Activated CD8-positive, alpha-beta T cell treated with anti-CD3 and anti-CD28 coated beads, Interleukin-2, amount 10 ng/mL, durations not matched to agents 7 days and 5 days (primary cell): ENCODE measurements around the gene GPR101. TPM values are rescaled to one million over a fixed set of nuclear protein-coding genes. Genes with fewer than 3 reads are reported as not detected.
A peak's percentile ranks its signal among the peaks of the same experiment; 100 is the strongest.
"Not testable (repeated sequence)": the region's sequence is repeated elsewhere in the genome, so short reads cannot be mapped to it uniquely, and the experiment has no call there.

Experiments used
- ATAC-seq: fragments of 150-1000 bp; cut with Tn5 transposase; one replicate; pipeline ENCODE4 v1.10.0; 2021; ENCODE audit warnings: moderate library complexity
- CTCF ChIA-PET: fragments of 350-600 bp; sonication (Branson Sonifier 250); formaldehyde crosslinking; loops from one replicate; lab custom pipeline; 2021; ENCODE audit warnings: antibody characterized with exemption; lab: Charles Lee
- POLR2A ChIA-PET: fragments of 350-600 bp; sonication (Branson Sonifier 250); formaldehyde crosslinking; loops from one replicate; lab custom pipeline; 2021; ENCODE audit warnings: antibody characterized with exemption; lab: Charles Lee
- DNase-seq: peaks from one replicate; pipeline ENCODE4 v3.0.0-alpha.2; 2020
- H3K27ac Mint-ChIP-seq: one replicate; pipeline ENCODE4 v1.8.0; 2021; ENCODE audit warnings: mild to moderate bottlenecking, mixed read lengths
- H3K27me3 Mint-ChIP-seq: one replicate; pipeline ENCODE4 v1.8.0; 2021; ENCODE audit warnings: low read depth, mixed read lengths
- H3K36me3 Mint-ChIP-seq: one replicate; pipeline ENCODE4 v1.8.0; 2021; ENCODE audit warnings: low read depth, mixed read lengths
- H3K4me1 Mint-ChIP-seq: one replicate; pipeline ENCODE4 v1.8.0; 2021; ENCODE audit warnings: low read depth, mixed read lengths
- H3K4me3 Mint-ChIP-seq: one replicate; pipeline ENCODE4 v1.8.0; 2021; ENCODE audit warnings: mild to moderate bottlenecking, mixed read lengths
- H3K9me3 Mint-ChIP-seq: one replicate; pipeline ENCODE4 v1.8.0; 2022; ENCODE audit warnings: mixed read lengths; ENCODE audit not compliant: insufficient read depth
- total RNA-seq, 2 experiments: library from RNA; stranded (reverse); gene quantifications; one replicate each; pipeline ENCODE4 v1.2.3, GENCODE V29; 2021

GPR101 gene
- total RNA-seq, 2 experiments from 2014 or later: not detected

GRCh38 chrX:137041329-137041728 is 7.5 kb upstream of the GPR101 start:
- Mint-ChIP-seq H3K4me3 (no peak overlapping the region), H3K36me3 (no peaks in the 10 kb centered on the region), H3K4me1 (no peaks in the 10 kb centered on the region), H3K9me3 (no peaks in the 10 kb centered on the region), H3K27ac (no peak overlapping the region), H3K27me3 (peaks cover 19% of the 10 kb centered on the region)
- CTCF ChIA-PET: no interaction called here
- POLR2A ChIA-PET: no interaction called here
- DNase-seq (no peak), ATAC-seq (no peak)

GRCh38 chrX:137040113-137040794 is 6.5 kb upstream of the GPR101 start:
- Mint-ChIP-seq H3K4me1 (no peaks in the 10 kb centered on the region), H3K27me3 (peaks cover 29% of the 10 kb centered on the region), H3K36me3 (no peaks in the 10 kb centered on the region), H3K9me3 (no peaks in the 10 kb centered on the region), H3K27ac (no peak overlapping the region), H3K4me3 (no peak overlapping the region)
- POLR2A ChIA-PET: no interaction called here
- ATAC-seq (no peak), DNase-seq (no peak)
- CTCF ChIA-PET: no interaction called here

GRCh38 chrX:137034508-137034872 is 695 bp upstream of the GPR101 start:
- CTCF ChIA-PET: no interaction called here
- no peak overlapping the region for H3K27ac Mint-ChIP-seq
- H3K27me3 Mint-ChIP-seq: peaks cover 58% of the 10 kb centered on the region

GRCh38 chrX:137032841-137033773 is 688 bp downstream of the GPR101 start:
- no peak for ATAC-seq
- H3K4me3 Mint-ChIP-seq: no peak overlapping the region
- no peaks in the 10 kb centered on the region for H3K36me3 Mint-ChIP-seq
- ChIA-PET CTCF (no interaction called here), POLR2A (no interaction called here)
- peaks cover 6% of the 10 kb centered on the region for H3K4me1 Mint-ChIP-seq
- H3K27me3 Mint-ChIP-seq: peaks cover 54% of the 10 kb centered on the region
- H3K27ac Mint-ChIP-seq: no peak overlapping the region
- DNase-seq: no peak
- H3K9me3 Mint-ChIP-seq: no peaks in the 10 kb centered on the region

More at GRCh38 chrX:137034508-137034872, 695 bp upstream of the GPR101 start:
- DNase-seq: no peak
- no peak for ATAC-seq
- POLR2A ChIA-PET: no interaction called here
- H3K4me1 Mint-ChIP-seq: peaks cover 6% of the 10 kb centered on the region
- H3K36me3 Mint-ChIP-seq: no peaks in the 10 kb centered on the region
- no peak overlapping the region for H3K4me3 Mint-ChIP-seq
- no peaks in the 10 kb centered on the region for H3K9me3 Mint-ChIP-seq

- DNase-seq: no peak
- peaks cover 55% of the 10 kb centered on the region for H3K27me3 Mint-ChIP-seq
- H3K4me1 Mint-ChIP-seq: peaks cover 6% of the 10 kb centered on the region
- H3K9me3 Mint-ChIP-seq: no peaks in the 10 kb centered on the region
- ChIA-PET CTCF (no interaction called here), POLR2A (no interaction called here)
- no peak overlapping the region for H3K4me3 Mint-ChIP-seq
- no peak overlapping the region for H3K27ac Mint-ChIP-seq
- no peak for ATAC-seq
- H3K36me3 Mint-ChIP-seq: no peaks in the 10 kb centered on the region
Observed at GRCh38 chrX:137032341-137032694, 1.5 kb downstream of the GPR101 start.

- no peaks in the 10 kb centered on the region for H3K36me3 Mint-ChIP-seq
- DNase-seq (peak; percentile 54), ATAC-seq (peak; percentile 85)
- POLR2A ChIA-PET: no interaction called here
- no peaks in the 10 kb centered on the region for H3K9me3 Mint-ChIP-seq
- H3K4me1 Mint-ChIP-seq: peaks cover 6% of the 10 kb centered on the region
- CTCF ChIA-PET: no interaction called here
- no peak overlapping the region for H3K27ac Mint-ChIP-seq
- H3K27me3 Mint-ChIP-seq: peaks cover 53% of the 10 kb centered on the region
- no peak overlapping the region for H3K4me3 Mint-ChIP-seq
Observed at GRCh38 chrX:137031517-137032340, 2.1 kb downstream of the GPR101 start.

GRCh38 chrX:137031039-137031438 is 2.8 kb downstream of the GPR101 start:
- ChIA-PET POLR2A (no interaction called here), CTCF (no interaction called here)
- DNase-seq (no peak), ATAC-seq (no peak)
- Mint-ChIP-seq H3K9me3 (no peaks in the 10 kb centered on the region), H3K4me1 (peaks cover 6% of the 10 kb centered on the region), H3K27me3 (peaks cover 50% of the 10 kb centered on the region), H3K27ac (no peak overlapping the region), H3K4me3 (no peak overlapping the region), H3K36me3 (no peaks in the 10 kb centered on the region)

GRCh38 chrX:137028699-137029098 is 5.1 kb downstream of the GPR101 start:
- H3K9me3 Mint-ChIP-seq: no peaks in the 10 kb centered on the region
- ChIA-PET CTCF (no interaction called here), POLR2A (interaction anchor here (0.6 kb wide), 1 partner anchor 975 kb away, joined by 4 read pairs; no protein-coding TSS in a partner anchor)
- H3K27me3 Mint-ChIP-seq: peaks cover 30% of the 10 kb centered on the region
- H3K27ac Mint-ChIP-seq: no peak overlapping the region
- no peak for DNase-seq
- no peak for ATAC-seq
- no peak overlapping the region for H3K4me3 Mint-ChIP-seq
- peaks cover 6% of the 10 kb centered on the region for H3K4me1 Mint-ChIP-seq
- no peaks in the 10 kb centered on the region for H3K36me3 Mint-ChIP-seq

GRCh38 chrX:137025930-137026329 is 7.9 kb downstream of the GPR101 start:
- no peak overlapping the region for H3K27ac Mint-ChIP-seq
- no peak for ATAC-seq
- ChIA-PET POLR2A (no interaction called here), CTCF (no interaction called here)
- no peaks in the 10 kb centered on the region for H3K36me3 Mint-ChIP-seq
- no peak for DNase-seq
- peaks cover under 1% of the 10 kb centered on the region for H3K4me1 Mint-ChIP-seq
- H3K27me3 Mint-ChIP-seq: peaks cover 27% of the 10 kb centered on the region
- no peak overlapping the region for H3K4me3 Mint-ChIP-seq
- H3K9me3 Mint-ChIP-seq: no peaks in the 10 kb centered on the region

GRCh38 chrX:137000236-137000635 is 33.6 kb downstream of the GPR101 start:
- H3K27me3 Mint-ChIP-seq, H3K27ac Mint-ChIP-seq, CTCF ChIA-PET, H3K9me3 Mint-ChIP-seq, H3K36me3 Mint-ChIP-seq, POLR2A ChIA-PET, H3K4me1 Mint-ChIP-seq, H3K4me3 Mint-ChIP-seq, ATAC-seq, DNase-seq: not testable (repeated sequence)

GRCh38 chrX:136999024-136999423 is 34.8 kb downstream of the GPR101 start:
- no peak overlapping the region for H3K4me3 Mint-ChIP-seq
- POLR2A ChIA-PET: no interaction called here
- H3K27ac Mint-ChIP-seq: no peak overlapping the region
- no peaks in the 10 kb centered on the region for H3K36me3 Mint-ChIP-seq
- H3K9me3 Mint-ChIP-seq: no peaks in the 10 kb centered on the region
- H3K27me3 Mint-ChIP-seq: no peaks in the 10 kb centered on the region
- CTCF ChIA-PET: no interaction called here
- DNase-seq (no peak), ATAC-seq (no peak)
- H3K4me1 Mint-ChIP-seq: no peaks in the 10 kb centered on the region
